HuH-7 (cell line): ENCODE data around the gene TBC1D22A.

ENCODE experiments used
- DNase-seq: peaks from one replicate; pipeline ENCODE4 v3.0.0; 2011; ENCODE audit warnings: low spot score

Gene TBC1D22A

DNA sequence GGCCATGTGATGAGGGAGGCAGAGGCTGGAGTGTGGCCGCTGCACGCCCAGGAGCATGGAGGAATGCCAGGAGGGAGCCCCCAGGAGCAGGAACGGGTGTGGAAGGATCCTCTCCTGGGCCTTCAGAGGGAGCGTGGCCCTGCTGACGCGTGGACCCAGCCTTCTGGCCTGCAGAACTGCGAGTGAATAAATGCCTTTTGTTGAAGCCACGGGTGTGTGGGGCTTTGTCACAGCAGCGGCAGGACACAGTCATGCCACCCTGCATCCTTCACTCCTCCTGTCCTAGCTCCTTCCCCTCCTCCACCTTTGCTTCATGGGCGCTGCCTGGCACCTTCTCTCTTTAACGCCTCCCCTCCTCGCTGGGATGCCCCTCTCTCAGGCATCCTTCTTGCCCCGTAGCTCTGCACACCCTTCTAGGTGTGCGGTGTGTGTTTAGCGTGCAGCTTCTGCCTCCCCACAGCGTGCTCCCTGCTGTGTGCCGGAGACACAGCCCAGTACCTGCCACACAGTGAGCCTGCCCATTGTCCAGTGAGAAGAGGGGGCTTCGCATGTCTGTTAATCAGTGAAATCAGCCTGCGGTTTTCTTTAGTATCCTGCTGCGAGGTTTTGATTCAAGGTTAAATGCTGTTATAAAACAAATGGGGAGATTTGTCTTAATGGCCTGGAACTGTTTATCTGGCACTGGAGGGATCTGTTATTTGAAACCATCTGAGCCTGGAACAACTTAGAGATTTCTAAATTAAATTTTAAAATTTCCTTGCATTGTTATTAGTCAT is 459.6 kb downstream of the TBC1D22A start:
- DNase-seq = no peak
